HepG2 (cell line): ENCODE measurements around the gene ADAT3. TPM values are rescaled to one million over a fixed set of nuclear protein-coding genes. Genes with fewer than 3 reads are reported as not detected.

Experiments used
- KLF13 ChIP-seq: sonication (generic); formaldehyde crosslinking; IDR thresholded peaks from 2 replicates; pipeline ENCODE4 v1.4.0; 2020; ENCODE audit warnings: mild to moderate bottlenecking, missing genetic modification reagents
- NKX3-1 ChIP-seq: sonication (generic); formaldehyde crosslinking; IDR thresholded peaks from 2 replicates; pipeline ENCODE4 v1.5.0; 2020; ENCODE audit warnings: missing genetic modification reagents
- PAF1 ChIP-seq: IDR thresholded peaks from 2 replicates; pipeline ENCODE4 v1.6.1; 2016; ENCODE audit warnings: missing genetic modification reagents, missing compliant biosample characterization
- PLRG1 ChIP-seq: fragments of 450-650 bp; conservative IDR thresholded peaks from 2 replicates; pipeline ENCODE4 v1.6.1; 2016
- POLR2A ChIP-seq, 2 experiments: IDR thresholded peaks; 2 replicates each; pipeline ENCODE4 v1.6.1; 2011; ENCODE audit warnings: low read depth in 2 of 2, low read length in 2 of 2, mild to moderate bottlenecking in 1 of 2, moderate library complexity in 1 of 2; ENCODE audit not compliant: insufficient read depth in 1 of 2
- RBM39 ChIP-seq: fragments of 200-400 bp; formaldehyde crosslinking; IDR thresholded peaks from one replicate; pipeline ENCODE4 v1.6.1; 2018; ENCODE audit warnings: antibody characterized with exemption, mild to moderate bottlenecking, low read depth, low read length; ENCODE audit not compliant: poor library complexity, severe bottlenecking
- RELA ChIP-seq: sonication (generic); formaldehyde crosslinking; IDR thresholded peaks from 2 replicates; pipeline ENCODE4 v1.4.0; 2020; ENCODE audit warnings: missing genetic modification reagents
- RNF2 ChIP-seq: fragments of 450-650 bp; conservative IDR thresholded peaks from 2 replicates; pipeline ENCODE4 v1.6.1; 2016; ENCODE audit warnings: low read depth
- SCMH1 ChIP-seq: sonication (generic); formaldehyde crosslinking; IDR thresholded peaks from 2 replicates; pipeline ENCODE4 v1.9.0; 2021; ENCODE audit warnings: missing genetic modification reagents, mild to moderate bottlenecking, borderline replicate concordance
- THAP11 ChIP-seq: IDR thresholded peaks from 2 replicates; pipeline ENCODE4 v1.6.1; 2016; ENCODE audit warnings: missing biosample characterization, missing genetic modification reagents
- XRCC5 ChIP-seq: fragments of 200-400 bp; formaldehyde crosslinking; optimal IDR thresholded peaks from 2 replicates; pipeline ENCODE3; 2017; ENCODE audit warnings: mild to moderate bottlenecking, low read length
- ZBTB3 ChIP-seq: sonication (generic); formaldehyde crosslinking; IDR thresholded peaks from 2 replicates; pipeline ENCODE4 v1.4.0; 2020; ENCODE audit warnings: low read depth, mild to moderate bottlenecking, moderate library complexity, missing genetic modification reagents, borderline replicate concordance
- ZKSCAN1 ChIP-seq: fragments of 150-350 bp; IDR thresholded peaks from 2 replicates; pipeline ENCODE4 v1.6.1; 2014; ENCODE audit warnings: low read length
- ZNF256 ChIP-seq: sonication (generic); formaldehyde crosslinking; conservative IDR thresholded peaks from 2 replicates; pipeline ENCODE4 v1.4.0; 2020; ENCODE audit warnings: missing genetic modification reagents
- ZNF326 ChIP-seq: sonication (generic); formaldehyde crosslinking; IDR thresholded peaks from 2 replicates; pipeline ENCODE4 v1.4.0; 2020; ENCODE audit warnings: missing genetic modification reagents, borderline replicate concordance
- ZNF550 ChIP-seq: sonication (generic); formaldehyde crosslinking; IDR thresholded peaks from 2 replicates; pipeline ENCODE4 v1.4.0; 2020; ENCODE audit warnings: mild to moderate bottlenecking, missing genetic modification reagents, borderline replicate concordance
- ZNF589 ChIP-seq: sonication (generic); formaldehyde crosslinking; conservative IDR thresholded peaks from 2 replicates; pipeline ENCODE4 v1.8.0; 2022; ENCODE audit warnings: mild to moderate bottlenecking, moderate library complexity, missing genetic modification reagents
- ZNF883 ChIP-seq: sonication (generic); formaldehyde crosslinking; IDR thresholded peaks from 2 replicates; pipeline ENCODE4 v1.5.1; 2020; ENCODE audit warnings: mild to moderate bottlenecking, missing genetic modification reagents; ENCODE audit errors: not compliant biosample characterization
- polyA plus RNA-seq, 8 experiments: library from polyadenylated mRNA; depleted of rRNA in 3 of 8; stranded (reverse) in 7 of 8; unstranded in 1 of 8; fragments of >200 nt; fragmentation: Illumina TruSeq in 4 of 8; extraction: Trizol in 4 of 8; gene quantifications; 2 replicates each; pipeline versions ENCODE4 v1.2.1 to v1.2.3, GENCODE V29; 2011 to 2016; ENCODE audit warnings: low read depth in 4 of 8, missing spikeins in 1 of 8, mixed read lengths in 1 of 8; ENCODE audit not compliant: insufficient read depth in 1 of 8
- total RNA-seq, 5 experiments: library from RNA; depleted of rRNA; stranded (reverse); fragments of >200 nt; fragmentation: Illumina TruSeq; extraction: Trizol; gene quantifications; 2 replicates each; pipeline ENCODE4 v1.2.3, GENCODE V29; 2016; ENCODE audit warnings: low read depth in 1 of 5
- TF ChIP-seq, protein P1 (sequence below), 2 experiments: sonication (generic) in 1 of 2; formaldehyde crosslinking in 1 of 2; IDR thresholded peaks; 2 replicates each; pipeline versions ENCODE4 v1.5.1 to v1.6.1; 2011 to 2020; ENCODE audit warnings: borderline replicate concordance in 1 of 2, low read depth in 1 of 2, low read length in 1 of 2, mild to moderate bottlenecking in 1 of 2, missing genetic modification reagents in 1 of 2, moderate library complexity in 1 of 2
- TF ChIP-seq, protein P2 (sequence below): sonication (generic); formaldehyde crosslinking; IDR thresholded peaks from 2 replicates; pipeline ENCODE4 v1.4.0; 2020; ENCODE audit warnings: missing genetic modification reagents, low read depth, mild to moderate bottlenecking, borderline replicate concordance
- TF ChIP-seq, protein P3 (sequence below): sonication (generic); formaldehyde crosslinking; IDR thresholded peaks from 2 replicates; pipeline ENCODE4 v1.4.0; 2020; ENCODE audit warnings: missing genetic modification reagents
- TF ChIP-seq, protein P4 (sequence below): sonication (generic); formaldehyde crosslinking; IDR thresholded peaks from 2 replicates; pipeline ENCODE4 v1.4.0; 2020; ENCODE audit warnings: missing genetic modification reagents, borderline replicate concordance

The ADAT3 gene
- total and polyA plus RNA-seq, 2 of the 13 experiments (the other 11 are each of a cell fraction or from before 2014, with no cell fraction given): 0.95 to 3.5 TPM

DNA sequence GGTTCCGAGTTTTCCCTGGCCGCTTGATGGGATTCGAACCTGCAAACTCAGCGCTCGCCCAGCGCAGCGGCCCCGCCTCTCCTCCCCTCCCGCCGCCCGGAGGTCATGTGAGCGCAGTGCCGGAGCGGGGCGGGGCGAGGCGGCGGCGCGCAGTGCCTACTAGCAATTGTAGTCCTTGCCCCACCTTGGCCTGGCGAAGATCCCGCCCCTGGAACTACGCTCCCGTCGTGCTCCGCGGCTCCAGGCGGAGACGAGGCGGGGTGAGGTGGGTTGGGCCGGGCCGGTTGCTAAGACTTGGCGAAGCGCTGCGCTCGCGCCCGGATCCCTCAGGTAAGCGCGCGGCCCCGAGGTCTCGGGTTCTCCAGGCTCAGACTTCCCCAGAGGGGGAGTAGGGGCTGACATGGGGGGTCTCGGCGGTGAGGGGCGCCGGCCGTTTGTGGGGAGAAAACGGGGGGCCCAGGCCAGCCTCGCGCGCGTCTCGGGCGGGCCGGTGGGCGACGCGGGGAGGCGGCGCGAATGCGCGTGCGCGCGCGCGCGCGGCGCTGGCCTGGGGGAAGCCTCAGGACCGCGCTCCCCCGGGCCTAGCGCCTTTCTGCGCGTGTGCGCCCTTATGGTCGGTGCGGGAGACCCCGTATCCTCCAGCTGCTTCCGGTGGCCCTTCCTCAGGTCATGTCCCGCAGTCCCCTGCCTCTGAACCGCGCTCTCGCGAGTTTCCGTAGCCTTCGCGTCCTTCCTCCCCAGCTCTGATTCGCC lies at the start of gene ADAT3, which contains the start of gene SCAMP4 (continued):
- TF ChIP-seq RNF2: peak; percentile 29; the same call in 1 of the 2 replicates
- TF ChIP-seq XRCC5: peak; percentile 84
- TF ChIP-seq, protein P1, sequence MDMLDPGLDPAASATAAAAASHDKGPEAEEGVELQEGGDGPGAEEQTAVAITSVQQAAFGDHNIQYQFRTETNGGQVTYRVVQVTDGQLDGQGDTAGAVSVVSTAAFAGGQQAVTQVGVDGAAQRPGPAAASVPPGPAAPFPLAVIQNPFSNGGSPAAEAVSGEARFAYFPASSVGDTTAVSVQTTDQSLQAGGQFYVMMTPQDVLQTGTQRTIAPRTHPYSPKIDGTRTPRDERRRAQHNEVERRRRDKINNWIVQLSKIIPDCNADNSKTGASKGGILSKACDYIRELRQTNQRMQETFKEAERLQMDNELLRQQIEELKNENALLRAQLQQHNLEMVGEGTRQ (IDR thresholded peaks at IDR 0.05; ENCODE audit: low read depth, low read length): peak; percentile 56; the same call in 1 of the 2 replicates
- TF ChIP-seq, protein P1 (CRISPR knock-in tag; IDR thresholded peaks at IDR 0.05; ENCODE audit: borderline replicate concordance): peak; percentile 94; the same call in 1 of the 2 replicates
- no peak for TF ChIP-seq KLF13 (CRISPR knock-in tag)
- TF ChIP-seq, protein P2, sequence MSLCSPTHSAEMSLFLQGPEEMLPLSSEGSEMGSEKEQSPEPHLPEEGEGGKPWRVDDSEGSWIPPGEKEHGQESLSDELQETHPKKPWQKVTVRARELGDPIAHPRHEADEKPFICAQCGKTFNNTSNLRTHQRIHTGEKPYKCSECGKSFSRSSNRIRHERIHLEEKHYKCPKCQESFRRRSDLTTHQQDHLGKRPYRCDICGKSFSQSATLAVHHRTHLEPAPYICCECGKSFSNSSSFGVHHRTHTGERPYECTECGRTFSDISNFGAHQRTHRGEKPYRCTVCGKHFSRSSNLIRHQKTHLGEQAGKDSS (CRISPR knock-in tag): 0 out of 2 replicates have a peak, but pooled peaks have one; percentile 20
- no peak for TF ChIP-seq ZNF883 (CRISPR knock-in tag)
- no peak for TF ChIP-seq ZKSCAN1
- TF ChIP-seq NKX3-1 (CRISPR knock-in tag): no peak; the same call in 1 of the 2 replicates
- TF ChIP-seq RELA: no peak
- TF ChIP-seq SCMH1 (CRISPR knock-in tag): no peak
- TF ChIP-seq ZBTB3 (CRISPR knock-in tag): 0 out of 2 replicates have a peak, but pooled peaks have one; percentile 54
- TF ChIP-seq THAP11: peak; percentile 98
- TF ChIP-seq POLR2A (IDR thresholded peaks at IDR 0.05; ENCODE audit: insufficient read depth in 1 of 2, low read depth in 2 of 2, low read length in 2 of 2): peak; percentile 65 to 84
- no peak for TF ChIP-seq RBM39
- no peak for TF ChIP-seq ZNF589 (CRISPR knock-in tag)
- TF ChIP-seq PAF1 (CRISPR knock-in tag): no peak
- TF ChIP-seq PLRG1: no peak
- TF ChIP-seq ZNF256 (CRISPR knock-in tag): no peak
- no peak for TF ChIP-seq ZNF550 (CRISPR knock-in tag)
- TF ChIP-seq, protein P3, sequence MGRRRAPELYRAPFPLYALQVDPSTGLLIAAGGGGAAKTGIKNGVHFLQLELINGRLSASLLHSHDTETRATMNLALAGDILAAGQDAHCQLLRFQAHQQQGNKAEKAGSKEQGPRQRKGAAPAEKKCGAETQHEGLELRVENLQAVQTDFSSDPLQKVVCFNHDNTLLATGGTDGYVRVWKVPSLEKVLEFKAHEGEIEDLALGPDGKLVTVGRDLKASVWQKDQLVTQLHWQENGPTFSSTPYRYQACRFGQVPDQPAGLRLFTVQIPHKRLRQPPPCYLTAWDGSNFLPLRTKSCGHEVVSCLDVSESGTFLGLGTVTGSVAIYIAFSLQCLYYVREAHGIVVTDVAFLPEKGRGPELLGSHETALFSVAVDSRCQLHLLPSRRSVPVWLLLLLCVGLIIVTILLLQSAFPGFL: no peak
- TF ChIP-seq ZNF326 (CRISPR knock-in tag): no peak
- TF ChIP-seq, protein P4, sequence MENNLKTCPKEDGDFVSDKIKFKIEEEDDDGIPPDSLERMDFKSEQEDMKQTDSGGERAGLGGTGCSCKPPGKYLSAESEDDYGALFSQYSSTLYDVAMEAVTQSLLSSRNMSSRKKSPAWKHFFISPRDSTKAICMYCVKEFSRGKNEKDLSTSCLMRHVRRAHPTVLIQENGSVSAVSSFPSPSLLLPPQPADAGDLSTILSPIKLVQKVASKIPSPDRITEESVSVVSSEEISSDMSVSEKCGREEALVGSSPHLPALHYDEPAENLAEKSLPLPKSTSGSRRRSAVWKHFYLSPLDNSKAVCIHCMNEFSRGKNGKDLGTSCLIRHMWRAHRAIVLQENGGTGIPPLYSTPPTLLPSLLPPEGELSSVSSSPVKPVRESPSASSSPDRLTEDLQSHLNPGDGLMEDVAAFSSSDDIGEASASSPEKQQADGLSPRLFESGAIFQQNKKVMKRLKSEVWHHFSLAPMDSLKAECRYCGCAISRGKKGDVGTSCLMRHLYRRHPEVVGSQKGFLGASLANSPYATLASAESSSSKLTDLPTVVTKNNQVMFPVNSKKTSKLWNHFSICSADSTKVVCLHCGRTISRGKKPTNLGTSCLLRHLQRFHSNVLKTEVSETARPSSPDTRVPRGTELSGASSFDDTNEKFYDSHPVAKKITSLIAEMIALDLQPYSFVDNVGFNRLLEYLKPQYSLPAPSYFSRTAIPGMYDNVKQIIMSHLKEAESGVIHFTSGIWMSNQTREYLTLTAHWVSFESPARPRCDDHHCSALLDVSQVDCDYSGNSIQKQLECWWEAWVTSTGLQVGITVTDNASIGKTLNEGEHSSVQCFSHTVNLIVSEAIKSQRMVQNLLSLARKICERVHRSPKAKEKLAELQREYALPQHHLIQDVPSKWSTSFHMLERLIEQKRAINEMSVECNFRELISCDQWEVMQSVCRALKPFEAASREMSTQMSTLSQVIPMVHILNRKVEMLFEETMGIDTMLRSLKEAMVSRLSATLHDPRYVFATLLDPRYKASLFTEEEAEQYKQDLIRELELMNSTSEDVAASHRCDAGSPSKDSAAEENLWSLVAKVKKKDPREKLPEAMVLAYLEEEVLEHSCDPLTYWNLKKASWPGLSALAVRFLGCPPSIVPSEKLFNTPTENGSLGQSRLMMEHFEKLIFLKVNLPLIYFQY (CRISPR knock-in tag): peak; percentile 91
